Measurements from ENCODE around the gene ID1.
"Not testable (repeated sequence)": the region's sequence is repeated elsewhere in the genome, so short reads cannot be mapped to it uniquely, and the experiment has no call there.

Gene ID1

GRCh38 chr20:31602431-31602778, 2.7 kb upstream of the ID1 start:
- DNase-seq (ENCODE audit: low read depth) = no peak

- DNase-seq (ENCODE audit: low read depth) = no peak
Observed at GRCh38 chr20:31602779-31603441, 2.2 kb upstream of the ID1 start.

GRCh38 chr20:31603822-31604566, 1.1 kb upstream of the ID1 start:
- peak; percentile 87 for DNase-seq (ENCODE audit: low read depth)

- no peak for DNase-seq (ENCODE audit: low read depth)
Observed at GRCh38 chr20:31604567-31605030, 490 bp upstream of the ID1 start.

- no peak for DNase-seq (ENCODE audit: low read depth)
Observed at GRCh38 chr20:31605902-31606803, 1.1 kb downstream of the ID1 start.

- DNase-seq (ENCODE audit: low read depth) = no peak
Observed at GRCh38 chr20:31606804-31607639, 1.9 kb downstream of the ID1 start.

- DNase-seq (ENCODE audit: low read depth) = no peak
Observed at GRCh38 chr20:31607640-31608250, 2.7 kb downstream of the ID1 start.

GRCh38 chr20:31608251-31608945, 3.3 kb downstream of the ID1 start:
- no peak for DNase-seq (ENCODE audit: low read depth)

- not testable (repeated sequence) for DNase-seq (ENCODE audit: low read depth)
Observed at GRCh38 chr20:31612271-31612640, 7.2 kb downstream of the ID1 start.

- no peak for DNase-seq (ENCODE audit: low read depth)
Observed at GRCh38 chr20:31615416-31615815, 10.3 kb downstream of the ID1 start.

GRCh38 chr20:31617432-31618104, 12.5 kb downstream of the ID1 start:
- DNase-seq (ENCODE audit: low read depth) = no peak

GRCh38 chr20:31620246-31620645, 15.2 kb downstream of the ID1 start:
- DNase-seq (ENCODE audit: low read depth) = no peak

- not testable (repeated sequence) for DNase-seq (ENCODE audit: low read depth)
Observed at GRCh38 chr20:31623123-31623505, 18.0 kb downstream of the ID1 start.

GRCh38 chr20:31626534-31626933, 21.4 kb downstream of the ID1 start:
- DNase-seq (ENCODE audit: low read depth) = not testable (repeated sequence)

GRCh38 chr20:31628057-31628456, 23.0 kb downstream of the ID1 start:
- DNase-seq (ENCODE audit: low read depth) = not testable (repeated sequence)

- DNase-seq (ENCODE audit: low read depth) = no peak
Observed at GRCh38 chr20:31630187-31630790, 25.2 kb downstream of the ID1 start.

GRCh38 chr20:31632548-31633338, 27.7 kb downstream of the ID1 start:
- no peak for DNase-seq (ENCODE audit: low read depth)

- no peak for DNase-seq (ENCODE audit: low read depth)
Observed at GRCh38 chr20:31633339-31633914, 28.3 kb downstream of the ID1 start.
